GM12878 (cell line): ENCODE results near the gene OR52E2. TPM values are rescaled to one million over a fixed set of nuclear protein-coding genes. Genes with fewer than 3 reads are reported as not detected.
"Not testable (repeated sequence)": the region's sequence is repeated elsewhere in the genome, so short reads cannot be mapped to it uniquely, and the experiment has no call there.

Experiments used
- ATAC-seq: fragments of 200-7000 bp; cut with Tn5 transposase; 3 replicates; pipeline ENCODE4 v1.9.1; 2020; ENCODE audit warnings: mild to moderate bottlenecking, moderate library complexity
- BruUV-seq: library from RNA; stranded (reverse); fragments of 400-500 nt; replicated peaks from 2 replicates; lab custom pipeline; 2021; lab: Mats Ljungman, UMichigan
- CTCF ChIA-PET: fragments of 300-600 bp; sonication (Branson Sonifier 250); formaldehyde crosslinking; extraction: SDS; loops from one replicate; lab custom pipeline; 2021; ENCODE audit warnings: inconsistent platforms; lab: Yijun Ruan, JAX
- POLR2A ChIA-PET: fragments of 350-600 bp; formaldehyde crosslinking; extraction: SDS; loops from one replicate; lab custom pipeline; 2021; ENCODE audit warnings: inconsistent platforms; lab: Charles Lee
- RAD21 ChIA-PET: fragments of 300-600 bp; sonication (Branson Sonifier 250); formaldehyde crosslinking; loops from one replicate; lab custom pipeline; 2023; ENCODE audit warnings: antibody characterized with exemption; ENCODE audit not compliant: unreplicated experiment; lab: Charles Lee
- SMC1A ChIA-PET: fragments of 300-600 bp; sonication (Branson Sonifier 250); formaldehyde crosslinking; loops from one replicate; lab custom pipeline; 2023; ENCODE audit not compliant: unreplicated experiment, uncharacterized antibody; lab: Charles Lee
- DNase-seq: peaks from one replicate; pipeline ENCODE4 v3.0.0-alpha.2; 2011; ENCODE audit warnings: low read depth, low spot score
- FAIRE-seq: peaks from 3 replicates; lab custom pipeline; 2011; peaks lifted over from hg19 to GRCh38; lab: Jason Lieb, UNC
- H2AFZ ChIP-seq: 2 replicates; pipeline ENCODE4 v1.6.0; 2011; ENCODE audit warnings: low read depth, low read length, control low read depth; ENCODE audit not compliant: control insufficient read depth
- H3K27ac ChIP-seq: 2 replicates; pipeline ENCODE4 v1.5.1; 2011; ENCODE audit warnings: control low read depth; ENCODE audit not compliant: control insufficient read depth, insufficient read depth
- H3K27me3 ChIP-seq, 2 experiments: replicated peaks in 1 of 2; 2 replicates each; pipeline versions ENCODE4 v1.6.0 to v1.6.1; 2011; ENCODE audit warnings: low read length in 1 of 2; ENCODE audit not compliant: control insufficient read depth in 2 of 2, insufficient read depth in 2 of 2
- H3K36me3 ChIP-seq, 2 experiments: 2 replicates each; pipeline ENCODE4 v1.5.1; 2011; ENCODE audit warnings: low read length in 1 of 2; ENCODE audit not compliant: control insufficient read depth in 2 of 2, insufficient read depth in 2 of 2
- H3K4me1 ChIP-seq: 2 replicates; pipeline ENCODE4 v1.6.1; 2011; ENCODE audit warnings: mild to moderate bottlenecking, low read length, moderate library complexity, mixed read lengths; ENCODE audit not compliant: control insufficient read depth, insufficient read depth
- H3K4me2 ChIP-seq: 2 replicates; pipeline ENCODE4 v1.6.0; 2011; ENCODE audit warnings: control low read depth; ENCODE audit not compliant: control insufficient read depth, insufficient read depth
- H3K4me3 ChIP-seq: fragments of 200-600 bp; sonication (generic); 2 replicates; pipeline ENCODE4 v1.5.1; 2016
- H3K79me2 ChIP-seq: 2 replicates; pipeline ENCODE4 v1.6.0; 2011; ENCODE audit warnings: low read length; ENCODE audit not compliant: control insufficient read depth, insufficient read depth
- H3K9ac ChIP-seq: 2 replicates; pipeline ENCODE4 v1.8.0; 2011; ENCODE audit warnings: low read length, control low read depth, mixed read lengths; ENCODE audit not compliant: control insufficient read depth, insufficient read depth
- H3K9me3 ChIP-seq: replicated peaks from 3 replicates; pipeline ENCODE4 v1.5.1; 2011; ENCODE audit warnings: mild to moderate bottlenecking, low read length; ENCODE audit not compliant: control insufficient read depth, insufficient read depth
- H4K20me1 ChIP-seq: 2 replicates; pipeline ENCODE4 v1.6.0; 2011; ENCODE audit not compliant: control insufficient read depth, insufficient read depth
- MTA2 ChIP-seq: fragments of 450-650 bp; IDR thresholded peaks from 2 replicates; pipeline ENCODE4 v1.6.1; 2016; ENCODE audit warnings: low read depth, mild to moderate bottlenecking, moderate library complexity
- WGBS: methylation state at CpG from one replicate; pipeline ENCODE4 v1.1.6; 2016; ENCODE audit warnings: low lambda C conversion rate; ENCODE audit not compliant: insufficient replicate concordance, insufficient coverage; ENCODE audit errors: missing lambda C conversion rate; 5-methylcytosine and 5-hydroxymethylcytosine counted together
- in situ Hi-C: fragments of 300-500 bp; cut with MboI; formaldehyde crosslinking; loops from 9 replicates; pipeline ENCODE4 v1.14.3; 2018; ENCODE audit warnings: mixed read lengths
- intact Hi-C: fragments of 100-400 bp; cut with micrococcal nuclease; formaldehyde crosslinking; loops from one replicate; pipeline ENCODE4 v1.14.2; 2022; ENCODE audit not compliant: unreplicated experiment
- polyA plus RNA-seq, 11 experiments: library from polyadenylated mRNA; depleted of rRNA in 4 of 11; unstranded in 6 of 11; stranded (reverse) in 5 of 11; fragments of >200 nt; fragmentation: Nextera tagmentation in 4 of 11; fragmentation: Illumina TruSeq in 1 of 11; extraction: Ambion mirVana in 4 of 11; extraction: Trizol in 1 of 11; gene quantifications; 1 replicate in 1 of 11; 2 replicates in 10 of 11; pipeline versions ENCODE4 v1.2.1 to v1.2.3, GENCODE V29; 2011 to 2016; ENCODE audit warnings: inconsistent platforms in 2 of 11, missing spikeins in 2 of 11, low read depth in 1 of 11
- total RNA-seq, 4 experiments: library from RNA; depleted of rRNA in 3 of 4; stranded (reverse); fragments of >200 nt in 3 of 4; fragmentation: Illumina TruSeq in 1 of 4; extraction: Trizol in 1 of 4; gene quantifications; 2 replicates each; pipeline versions ENCODE4 v1.2.1 to v1.2.3, GENCODE V29; 2013 to 2021

Gene OR52E2
- total and polyA plus RNA-seq, 10 of the 15 experiments (the other 5 are each of a cell fraction or from before 2014, with no cell fraction given): not detected

DNA sequence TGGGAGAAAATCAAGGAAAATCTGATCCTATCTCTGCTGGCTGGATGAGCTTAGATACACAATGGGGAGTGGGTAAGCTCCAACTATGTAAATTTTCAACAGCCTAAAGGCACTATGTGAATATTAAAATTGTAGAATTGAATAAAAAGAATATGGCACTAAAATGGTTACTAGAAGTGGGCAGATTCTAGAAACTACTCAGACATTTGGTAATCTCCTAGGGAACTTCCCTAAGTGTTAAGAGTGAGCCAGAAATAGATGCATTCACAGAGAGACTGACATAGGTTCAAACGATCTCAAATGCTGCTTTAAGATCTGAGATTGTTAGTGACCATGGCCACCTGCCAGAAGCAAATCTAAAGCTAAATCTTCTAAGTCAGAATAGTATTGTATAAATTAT is 5.6 kb upstream of the OR52E2 start:
- no peaks in the 10 kb centered on the region for H3K27me3 ChIP-seq
- no peak overlapping the region for H2AFZ ChIP-seq
- FAIRE-seq: no peak
- RAD21 ChIA-PET: no interaction called here
- no TSS peak for BruUV-seq
- H3K4me1 ChIP-seq: no peaks in the 10 kb centered on the region
- no peak overlapping the region for H3K4me2 ChIP-seq
- H3K27ac ChIP-seq: no peak overlapping the region
- H3K36me3 ChIP-seq: no peaks in the 10 kb centered on the region
- intact Hi-C loops: no loop called here
- H3K4me3 ChIP-seq: no peak overlapping the region
- CTCF ChIA-PET: no interaction called here
- no peak for TF ChIP-seq MTA2
- no peaks in the 10 kb centered on the region for H3K9me3 ChIP-seq
- SMC1A ChIA-PET: no interaction called here
- POLR2A ChIA-PET: no interaction called here
- H3K79me2 ChIP-seq: no peaks in the 10 kb centered on the region
- no peak for DNase-seq
- H3K9ac ChIP-seq: no peak overlapping the region
- ATAC-seq: peak; percentile 41; the same call in 2 of the 3 replicates
- in situ Hi-C loops: no loop called here
- 4% methylated on average over 1 of the region's 1 CpG for WGBS
- H4K20me1 ChIP-seq: no peaks in the 10 kb centered on the region

DNA sequence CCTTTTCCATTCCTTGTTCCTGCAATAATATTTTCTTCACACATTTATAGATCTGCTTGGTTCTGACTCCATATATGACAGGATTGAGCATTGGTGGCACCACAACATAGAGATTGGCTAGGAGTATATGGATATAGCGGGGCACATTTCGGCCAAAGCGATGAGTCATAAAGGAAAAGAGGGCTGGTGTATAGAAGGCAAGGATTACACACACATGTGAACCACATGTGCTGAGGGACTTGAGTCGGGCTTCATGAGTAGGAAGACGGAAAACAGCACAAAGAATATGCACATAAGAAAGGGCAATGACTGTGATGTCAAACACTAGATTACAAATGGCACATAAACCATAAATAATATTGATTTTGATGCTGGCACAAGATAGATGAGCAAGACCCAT is 748 bp downstream of the OR52E2 start:
- H3K4me2 ChIP-seq, FAIRE-seq, H2AFZ ChIP-seq, H3K79me2 ChIP-seq, H3K4me1 ChIP-seq, SMC1A ChIA-PET, CTCF ChIA-PET, H3K9ac ChIP-seq, H3K36me3 ChIP-seq, in situ Hi-C loops, POLR2A ChIA-PET, RAD21 ChIA-PET, H3K27me3 ChIP-seq, H3K27ac ChIP-seq, H4K20me1 ChIP-seq, DNase-seq, intact Hi-C loops, ATAC-seq, H3K9me3 ChIP-seq, H3K4me3 ChIP-seq, BruUV-seq: not testable (repeated sequence)
- WGBS: 28% methylated on average over 5 of the region's 5 CpGs
